G401.6 (cell line): Measurements from ENCODE around the gene PITX2.
"Not testable (repeated sequence)": the region's sequence is repeated elsewhere in the genome, so short reads cannot be mapped to it uniquely, and the experiment has no call there.

Experiments used
- FAIRE-seq: peaks from 2 replicates; lab custom pipeline; 2012; peaks lifted over from hg19 to GRCh38; lab: Jason Lieb, UNC

Gene PITX2

DNA sequence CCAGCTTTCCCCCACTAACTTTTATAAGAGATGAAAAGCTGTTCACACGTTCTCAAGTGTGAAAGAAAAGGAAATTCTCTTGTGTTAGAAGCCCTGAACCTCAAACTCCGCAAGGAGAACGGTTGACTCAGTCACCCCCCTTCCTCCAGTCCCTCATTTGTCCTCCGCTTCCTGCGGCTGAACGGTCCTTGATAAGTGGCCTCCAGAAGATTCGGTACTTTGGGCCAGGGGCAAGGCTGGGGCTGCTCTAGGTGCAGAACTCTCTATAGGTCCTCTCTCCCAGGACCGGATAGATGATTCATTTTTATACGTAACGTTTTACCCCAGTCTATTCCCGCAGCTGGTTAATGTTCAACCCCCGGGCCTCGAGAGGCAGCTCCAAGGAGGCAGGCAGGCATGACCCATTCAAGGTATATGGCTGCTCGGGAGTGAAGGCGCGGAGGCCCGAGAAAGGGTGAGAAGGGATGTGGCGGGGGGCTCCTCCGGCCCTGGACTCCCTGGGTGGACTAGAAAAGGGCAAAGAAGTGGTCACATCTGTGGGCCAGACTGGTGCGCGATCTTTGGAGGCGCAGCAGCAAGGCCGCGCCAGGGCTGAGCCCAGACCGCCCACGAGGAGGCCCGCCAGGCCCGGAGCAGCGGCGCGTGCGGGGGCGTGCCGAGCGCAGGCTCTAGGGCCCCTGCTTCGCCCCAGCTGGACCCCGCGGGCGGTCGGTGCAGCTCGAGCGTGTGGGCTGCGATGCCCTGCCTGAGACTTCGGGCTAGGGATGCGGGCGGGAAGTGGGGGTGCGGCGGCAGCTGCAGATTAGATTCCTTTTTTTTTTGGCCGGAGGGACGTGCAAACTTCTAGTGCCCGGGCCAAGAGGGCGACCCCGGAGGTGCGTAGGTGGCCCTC is 11.7 kb downstream of the PITX2 start:
- FAIRE-seq, result no peak

DNA sequence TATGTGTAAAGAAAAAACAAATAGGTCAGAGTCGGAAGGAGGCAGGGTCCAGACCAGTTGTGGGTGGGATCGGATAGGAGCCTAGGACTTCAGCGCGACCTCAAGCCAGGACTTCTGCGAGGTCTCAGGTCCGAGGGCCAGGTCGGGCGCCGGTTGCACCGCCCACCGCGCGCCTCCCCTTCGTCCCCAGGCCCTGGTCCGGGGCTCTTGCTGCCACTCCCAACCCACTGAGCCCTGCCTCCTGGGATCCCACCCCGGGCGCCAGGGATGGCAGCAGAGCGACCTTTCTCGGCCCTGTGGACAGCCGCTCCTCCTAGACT is 12.3 kb downstream of the PITX2 start:
- FAIRE-seq, result no peak

DNA sequence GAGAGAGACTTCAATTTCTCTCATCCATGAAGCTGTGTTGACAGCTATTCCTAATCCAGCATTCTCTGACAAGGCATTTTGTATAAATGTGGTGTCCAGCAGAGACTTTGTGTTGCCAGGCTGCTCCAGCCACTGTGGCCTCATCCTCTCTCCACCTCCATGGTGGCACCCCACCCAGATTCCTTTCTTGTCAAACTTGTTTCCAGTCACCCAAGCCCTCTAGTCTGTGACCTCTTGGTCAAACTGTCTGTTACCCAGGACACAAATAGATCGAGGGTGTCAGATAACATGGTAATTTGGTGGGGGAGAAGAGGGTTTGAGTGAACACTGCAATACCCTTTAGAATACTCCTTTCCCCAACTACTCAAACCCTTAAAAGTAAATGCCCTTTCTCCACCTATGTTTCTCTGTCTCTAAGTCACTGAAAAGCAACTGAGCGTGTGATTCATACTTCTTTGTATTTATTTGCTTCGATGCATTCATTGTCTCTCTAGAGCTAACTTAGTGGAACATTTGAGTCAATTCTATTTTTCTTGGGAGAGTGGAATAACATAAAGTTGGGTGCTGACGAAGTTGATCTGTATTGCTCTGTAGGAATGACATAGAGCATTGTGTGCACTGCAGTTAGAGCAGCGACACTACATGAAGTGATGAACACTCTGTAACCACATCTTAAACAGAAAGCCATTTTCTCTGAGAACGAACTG is 13.7 kb downstream of the PITX2 start:
- no peak for FAIRE-seq

DNA sequence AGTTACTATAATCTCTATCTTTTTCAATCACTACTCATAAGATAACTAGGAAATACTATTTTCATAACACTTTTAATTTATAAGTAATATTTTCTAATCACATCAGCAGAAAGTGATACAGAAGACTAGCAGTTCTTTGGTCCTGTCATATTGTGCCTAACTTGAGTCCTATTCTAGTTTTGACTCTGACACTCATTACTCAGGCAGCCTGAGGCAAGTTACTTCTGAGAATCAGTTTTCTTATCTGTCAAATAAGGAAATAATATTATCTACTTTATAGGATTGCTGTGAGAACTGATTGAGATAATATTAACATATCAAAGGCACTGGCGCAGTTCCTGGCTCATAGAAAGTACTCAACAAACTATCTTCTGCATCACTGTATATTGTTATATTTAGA is 17.8 kb downstream of the PITX2 start:
- no peak for FAIRE-seq

DNA sequence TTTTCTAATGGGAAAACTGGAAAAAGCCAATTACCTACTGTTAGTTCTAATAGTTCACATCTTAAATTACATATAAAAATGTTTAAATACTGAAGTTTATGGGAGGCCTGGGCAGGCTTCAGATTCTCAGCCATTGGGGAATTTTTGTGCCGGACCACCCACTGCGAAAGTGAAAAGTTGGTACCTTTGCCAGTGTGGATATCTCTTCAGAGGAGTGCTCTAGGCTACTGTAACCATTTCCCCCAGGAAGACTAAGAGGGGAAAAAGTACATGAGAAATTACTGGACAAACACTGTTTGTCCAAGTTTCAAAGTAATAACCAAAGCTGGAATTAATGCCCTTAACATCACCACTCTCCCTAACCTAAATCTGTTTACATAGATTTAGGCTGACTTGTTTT is 20.8 kb downstream of the PITX2 start:
- FAIRE-seq, result no peak

DNA sequence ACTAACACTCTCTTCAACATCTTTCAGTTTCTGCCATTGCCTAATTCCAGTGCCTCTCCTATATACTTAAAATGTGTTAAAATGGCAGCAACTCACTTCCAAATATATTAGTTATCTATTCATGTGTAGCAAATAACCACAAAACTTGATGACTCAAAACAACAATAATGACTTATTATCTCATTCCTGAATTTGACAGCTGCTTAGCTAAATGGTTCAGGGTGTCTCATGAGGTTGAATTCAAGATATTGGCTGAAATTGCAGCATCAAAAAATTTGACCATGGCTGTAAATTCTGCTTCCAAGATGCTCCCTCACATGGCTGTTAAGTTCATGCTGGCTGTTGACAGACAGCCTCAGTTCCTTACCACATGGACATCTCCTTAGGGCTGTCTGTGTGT is 25.3 kb downstream of the PITX2 start:
- FAIRE-seq, result no peak

DNA sequence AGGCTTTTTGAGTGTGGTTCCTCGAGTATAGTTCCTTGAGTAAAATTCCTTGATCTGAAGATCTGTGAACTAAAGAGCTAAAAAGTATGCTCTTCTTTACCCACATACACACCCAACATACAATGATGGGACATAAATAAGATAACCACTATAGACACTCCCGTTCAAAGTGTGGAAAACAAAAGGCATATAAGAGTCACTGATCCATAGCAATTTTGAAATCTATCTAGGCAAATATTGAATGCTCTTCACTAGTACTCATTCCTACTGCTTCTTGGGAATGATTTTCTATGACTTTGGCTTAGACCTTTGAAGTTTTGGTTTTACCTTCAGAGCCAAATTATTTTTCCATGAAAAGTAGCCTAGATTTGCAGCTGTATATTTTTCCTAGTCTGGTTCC is 26.4 kb downstream of the PITX2 start:
- no peak for FAIRE-seq

DNA sequence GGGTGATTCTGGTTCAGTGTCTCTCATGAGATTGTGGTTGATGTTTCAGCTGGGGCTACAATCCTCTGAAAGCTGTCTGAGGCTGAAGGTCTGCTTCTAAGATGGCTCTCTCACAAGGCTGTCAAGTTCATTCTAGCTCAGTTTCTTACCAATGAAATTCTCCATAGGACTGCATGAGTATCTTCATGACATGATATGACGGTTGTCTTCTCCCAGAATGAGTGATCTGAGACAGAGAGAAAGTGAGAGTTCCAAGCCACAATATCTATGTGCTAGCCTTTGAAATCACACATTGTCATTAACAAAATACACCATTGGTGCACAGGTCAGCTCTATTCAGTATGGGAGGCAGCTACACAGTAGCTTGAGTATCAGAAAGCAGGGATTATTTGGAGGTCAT is 27.3 kb downstream of the PITX2 start:
- FAIRE-seq, result no peak

DNA sequence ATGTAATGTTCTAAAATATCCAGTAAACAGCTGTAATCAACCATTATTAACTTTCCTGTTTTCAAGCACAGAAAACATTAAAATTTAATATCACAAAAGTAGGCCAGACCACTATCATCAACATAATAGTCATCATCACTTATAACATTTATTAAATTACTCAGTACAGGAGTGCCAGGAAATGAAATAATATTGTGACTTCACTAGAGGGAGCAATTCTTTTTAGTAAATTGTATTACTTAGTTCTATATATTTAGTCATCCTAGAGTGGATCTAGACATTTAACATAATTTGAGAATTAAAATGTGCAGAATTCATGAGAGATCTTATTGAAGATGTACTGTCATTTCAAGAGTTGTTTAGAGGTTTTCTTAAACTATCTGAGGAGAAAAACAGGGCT is 33.6 kb downstream of the PITX2 start:
- peak; percentile 34 for FAIRE-seq

DNA sequence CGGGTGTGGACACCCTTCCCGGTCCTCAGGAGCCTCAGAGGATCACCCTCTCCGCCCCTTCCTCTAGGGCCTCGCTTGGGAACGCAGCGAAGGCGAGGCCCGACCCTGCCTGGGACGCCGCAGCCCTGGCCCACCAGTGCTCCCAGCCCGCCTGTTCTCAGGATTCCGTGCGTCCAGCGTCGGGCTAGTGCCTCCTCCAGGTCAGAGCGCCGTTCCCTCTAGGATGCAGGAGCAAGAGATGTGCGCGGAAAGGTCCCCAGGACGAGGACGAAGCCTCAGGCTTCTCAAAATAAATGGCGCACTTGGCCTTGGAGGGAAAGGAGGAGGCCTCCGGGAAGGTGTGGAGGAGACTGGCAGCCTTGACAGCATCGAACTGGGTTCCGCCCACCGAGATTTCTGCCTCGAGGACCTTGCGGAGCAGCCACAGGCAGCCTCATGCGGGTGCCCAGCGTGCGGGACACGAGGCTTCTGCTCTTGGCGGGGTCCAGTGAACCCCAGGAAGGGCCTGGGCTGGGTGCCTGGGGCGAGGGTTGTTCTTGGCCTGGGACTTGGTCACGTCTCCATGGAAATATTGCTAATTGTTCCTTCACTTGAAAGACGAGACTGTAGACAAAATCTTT is 35.1 kb downstream of the PITX2 start:
- FAIRE-seq, result no peak

DNA sequence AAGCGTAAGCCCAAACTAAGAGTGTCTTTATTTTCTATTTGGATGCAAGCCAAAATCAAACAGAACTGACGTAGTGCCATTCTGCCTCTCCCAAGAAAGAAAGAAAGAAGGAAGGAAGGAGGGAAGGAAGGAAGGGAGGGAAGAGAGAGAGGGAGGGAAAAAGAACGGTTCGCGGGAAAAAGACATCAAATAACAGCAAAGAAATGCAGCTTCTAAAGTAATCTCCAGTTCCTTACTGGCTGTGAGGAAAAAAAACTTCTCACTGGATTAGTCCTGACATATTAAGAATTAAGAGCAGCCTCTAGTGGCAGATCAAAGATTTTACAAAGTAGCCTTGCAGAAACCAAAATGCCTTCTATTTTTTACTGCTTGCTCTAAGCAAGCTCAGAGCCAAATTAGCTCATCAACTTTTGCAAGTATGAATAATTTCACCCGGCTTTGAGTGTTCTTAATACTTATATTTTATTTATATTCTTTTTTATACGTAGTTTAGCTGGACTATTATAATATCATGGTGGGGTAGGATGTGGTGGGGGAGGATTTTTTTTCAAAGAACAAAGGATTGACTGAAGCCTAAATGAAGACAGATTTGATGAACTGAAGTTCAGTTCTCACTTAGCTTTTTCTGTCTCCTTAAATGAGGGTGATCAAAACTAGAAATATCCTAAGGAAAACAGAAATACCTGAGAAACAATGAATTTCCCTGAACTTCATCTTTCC is 36.6 kb downstream of the PITX2 start:
- peak; percentile 19 for FAIRE-seq

DNA sequence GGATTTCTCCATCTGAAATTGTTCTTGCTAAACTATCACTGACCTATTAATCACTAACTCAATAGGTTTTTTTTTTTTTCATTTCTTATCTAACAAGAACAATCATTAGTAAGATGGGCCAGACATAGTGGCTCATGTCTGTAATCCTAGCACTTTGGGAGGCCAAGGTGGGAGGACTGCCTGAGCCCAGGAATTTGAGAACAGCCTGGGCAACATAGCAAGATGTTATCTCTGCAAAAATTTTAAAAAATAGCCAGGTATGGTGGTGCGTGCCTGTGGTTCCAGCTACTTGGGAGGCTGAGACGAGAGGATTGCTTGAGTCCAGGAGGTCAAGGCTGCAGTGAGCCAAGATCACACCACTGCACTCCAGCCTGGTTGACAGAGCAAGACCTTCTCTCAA is 46.2 kb downstream of the PITX2 start:
- not testable (repeated sequence) for FAIRE-seq
